Fibroblast of peridontal ligament (primary cell): ENCODE measurements around the gene PTPRN2.
"Not testable (repeated sequence)": the region's sequence is repeated elsewhere in the genome, so short reads cannot be mapped to it uniquely, and the experiment has no call there.

Source experiments
- DNase-seq: peaks from one replicate; pipeline ENCODE4 v3.0.0-alpha.2; 2010; ENCODE audit errors: extremely low read depth

Gene PTPRN2

DNA sequence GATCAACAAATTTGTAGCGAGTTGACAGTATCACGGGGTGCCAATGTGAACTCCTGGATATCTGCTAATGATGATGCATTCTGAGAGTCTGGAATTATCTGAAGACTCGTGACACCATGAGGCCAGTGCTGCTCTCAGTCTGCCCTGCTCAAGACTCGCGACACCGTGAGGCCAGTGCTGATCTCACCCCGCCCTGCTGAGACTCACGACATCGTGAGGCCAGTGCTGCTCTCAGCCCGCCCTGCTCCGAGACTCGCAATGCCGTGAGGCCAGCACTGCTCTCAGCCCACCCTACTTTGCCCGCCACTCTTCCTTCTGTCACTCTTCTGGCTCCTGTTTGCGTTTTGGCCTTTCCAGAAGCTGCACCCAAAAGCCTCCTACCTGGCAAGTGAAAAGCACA is 411.8 kb downstream of the PTPRN2 start:
- DNase-seq, result no peak

DNA sequence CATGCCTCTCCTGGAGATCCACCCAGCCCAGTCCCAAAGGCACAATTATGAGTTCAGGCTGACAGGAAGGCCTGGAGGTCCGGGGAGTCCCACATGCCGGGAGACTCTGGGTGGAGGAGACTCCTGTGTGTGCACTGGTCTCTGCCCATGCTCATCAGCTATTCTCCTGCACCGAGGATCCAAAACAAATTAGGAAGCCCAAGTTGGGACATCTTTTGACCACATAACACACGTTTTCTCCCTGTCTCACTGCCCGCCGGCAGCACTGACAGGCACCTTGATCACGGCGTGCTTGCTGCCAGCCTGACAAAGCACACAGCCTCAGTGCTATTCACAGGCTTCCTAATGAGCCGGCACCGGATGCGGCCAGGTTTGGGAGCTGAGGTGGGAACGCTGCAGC is 412.7 kb downstream of the PTPRN2 start:
- DNase-seq, result no peak

DNA sequence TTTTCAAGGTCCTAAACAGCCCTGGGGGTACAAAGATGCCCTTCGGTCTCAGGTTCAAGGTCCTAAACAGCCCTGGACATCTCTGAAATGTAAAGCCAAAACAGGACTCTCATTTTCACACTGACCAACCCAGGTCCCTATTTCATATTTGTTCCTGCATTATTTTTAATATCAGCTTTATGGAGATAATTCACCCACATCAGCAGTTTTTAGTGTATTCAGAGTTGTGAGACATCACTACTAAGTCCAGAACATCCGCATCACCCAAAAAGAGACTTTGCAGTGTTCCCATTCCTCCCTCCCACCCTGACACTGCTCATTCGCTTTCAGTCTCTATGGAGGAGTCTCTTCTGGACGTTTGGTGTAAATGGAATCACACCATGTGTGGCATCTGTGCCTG is 420.2 kb downstream of the PTPRN2 start:
- DNase-seq, result no peak

DNA sequence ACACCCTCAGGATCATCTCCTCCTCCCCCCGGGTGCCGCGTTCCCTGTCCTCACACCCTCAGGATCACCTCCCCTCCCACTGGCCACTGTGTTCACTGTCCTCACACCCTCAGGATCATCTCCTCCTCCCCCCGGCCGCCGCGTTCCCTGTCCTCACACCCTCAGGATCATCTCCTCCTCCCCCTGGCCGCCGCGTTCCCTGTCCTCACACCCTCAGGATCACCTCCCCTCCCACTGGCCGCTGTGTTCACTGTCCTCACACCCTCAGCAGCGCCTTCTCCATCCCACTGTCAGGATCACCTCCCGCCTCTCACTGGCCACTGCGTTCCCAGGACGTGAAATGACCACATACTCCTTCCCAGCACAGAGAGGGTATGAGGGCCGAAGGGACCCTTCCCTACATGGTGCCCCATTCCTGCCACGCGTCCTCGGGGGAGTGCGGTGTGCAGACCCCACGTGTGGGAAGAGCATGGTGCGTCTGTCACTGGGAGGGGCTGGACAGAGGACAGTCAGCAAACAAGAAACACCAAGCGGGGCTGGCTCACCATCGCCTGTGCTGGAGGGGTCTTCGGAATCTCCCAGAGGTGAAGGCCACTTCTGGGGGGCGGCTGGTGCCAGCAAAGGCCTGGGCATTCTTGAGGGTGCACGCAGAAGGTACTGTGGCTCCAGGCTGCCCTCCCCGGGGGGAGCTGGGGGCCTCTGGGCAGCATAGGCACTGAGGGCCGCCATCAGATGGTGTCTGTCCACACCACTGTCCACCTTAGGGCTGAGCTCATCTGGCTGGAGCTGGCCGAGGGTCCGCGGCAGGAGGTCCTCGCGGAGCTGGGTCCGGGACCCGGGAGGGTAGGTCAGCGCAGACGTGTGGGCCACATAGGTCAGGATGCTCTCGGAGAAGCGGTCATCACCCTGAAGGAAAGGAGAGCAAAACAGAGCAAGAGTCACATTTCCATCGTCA is 421.0 kb downstream of the PTPRN2 start:
- DNase-seq, result no peak

DNA sequence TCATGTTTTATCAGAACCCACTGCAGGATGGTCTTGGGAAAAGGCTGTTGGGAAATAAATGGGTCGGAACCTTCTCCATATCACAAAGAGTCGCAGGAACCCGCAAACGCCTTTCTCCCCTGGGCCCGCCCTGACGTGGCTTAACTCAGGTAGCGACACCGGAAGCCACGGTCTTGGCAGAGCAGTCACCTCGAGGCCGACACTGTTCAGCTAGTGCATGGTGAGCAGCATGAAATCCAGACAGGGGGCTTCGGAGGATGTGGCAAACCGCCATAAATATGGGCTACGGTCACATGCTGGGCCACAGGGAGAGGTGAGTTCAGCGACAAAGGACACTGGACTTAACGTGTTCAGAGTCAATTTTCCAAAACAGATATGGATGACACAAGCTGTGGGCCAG is 421.9 kb downstream of the PTPRN2 start:
- no peak for DNase-seq

DNA sequence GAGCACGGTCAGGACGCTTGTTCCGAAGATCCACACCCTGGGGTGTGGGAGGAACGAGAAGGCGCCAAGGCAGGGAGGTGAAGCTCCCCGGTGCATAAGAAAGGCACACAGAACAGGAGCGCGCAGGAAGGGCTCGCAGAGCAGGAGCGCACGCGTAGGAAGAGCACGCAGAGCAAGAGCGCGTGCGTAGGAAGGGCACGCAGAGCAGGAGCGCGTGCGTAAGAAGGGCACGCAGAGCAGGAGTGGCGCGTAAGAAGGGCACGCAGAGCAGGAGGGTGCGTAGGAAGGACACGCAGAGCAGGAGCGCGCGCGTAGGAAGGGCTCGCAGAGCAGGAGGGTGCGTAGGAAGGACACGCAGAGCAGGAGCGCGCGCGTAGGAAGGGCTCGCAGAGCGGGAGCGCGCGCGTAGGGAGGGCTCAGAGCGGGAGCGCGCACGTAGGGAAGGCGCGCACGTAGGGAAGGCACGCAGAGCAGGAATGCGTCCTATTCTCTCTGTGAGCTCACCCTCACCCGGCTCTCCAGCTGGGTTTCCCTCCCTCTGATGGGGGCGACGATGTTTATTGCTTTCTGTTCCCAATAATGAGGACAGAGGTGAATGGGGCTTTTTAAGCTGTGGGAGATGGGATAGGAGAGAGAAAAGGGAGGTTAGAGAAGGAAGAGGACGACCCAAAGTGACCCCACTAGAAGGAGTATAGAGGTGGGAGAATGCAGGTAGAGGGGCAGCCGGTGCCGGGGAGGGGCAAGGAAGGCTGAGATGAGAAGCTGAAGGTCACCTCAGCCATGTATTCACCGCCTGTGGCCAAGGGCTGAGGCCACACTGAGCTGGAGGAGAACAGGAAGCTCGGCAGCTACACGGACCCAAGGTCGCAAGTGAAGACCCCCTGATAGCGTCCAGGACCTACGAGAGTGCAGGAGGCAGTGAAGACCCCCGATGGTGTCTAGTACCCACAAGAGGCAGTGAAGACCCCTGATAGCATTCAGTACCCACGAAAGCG is 423.2 kb downstream of the PTPRN2 start:
- no peak for DNase-seq

DNA sequence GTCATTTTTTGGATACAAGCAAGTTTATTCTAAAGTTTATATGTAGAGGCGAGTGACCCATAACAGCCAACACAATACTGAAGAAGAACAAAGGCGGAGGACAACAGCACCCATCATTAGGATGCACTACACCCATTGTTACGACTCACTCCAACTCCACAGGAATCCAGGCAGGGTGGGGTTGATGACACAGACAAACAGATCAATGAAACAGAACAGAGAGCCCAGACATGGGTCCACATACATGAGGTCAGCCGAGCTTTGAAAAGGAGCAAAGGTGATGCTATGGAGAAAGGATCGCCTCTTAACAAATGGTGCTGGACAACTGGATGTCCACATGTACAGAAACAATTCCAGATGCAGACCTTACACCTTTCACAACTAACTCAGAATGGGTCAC is 426.4 kb downstream of the PTPRN2 start:
- no peak for DNase-seq

DNA sequence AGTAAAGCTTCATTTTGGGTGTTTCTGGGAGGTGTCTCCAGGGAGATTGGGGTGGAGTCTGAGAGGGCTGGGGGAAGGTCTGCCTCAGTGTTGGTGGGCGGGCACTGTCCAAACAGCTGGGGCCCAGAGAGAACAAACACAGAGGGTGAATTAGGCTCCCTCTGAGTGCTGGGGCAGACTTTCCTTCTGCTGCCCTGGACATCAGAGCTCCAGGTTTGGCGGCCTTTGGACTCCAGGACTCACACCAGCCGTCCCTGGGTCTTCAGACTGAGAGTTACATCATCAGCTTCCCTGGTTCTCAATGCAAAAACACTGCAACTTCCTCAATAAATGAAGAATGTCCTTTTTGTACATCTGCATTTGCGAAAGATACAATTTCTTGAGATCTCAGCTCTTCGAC is 427.4 kb downstream of the PTPRN2 start:
- no peak for DNase-seq

DNA sequence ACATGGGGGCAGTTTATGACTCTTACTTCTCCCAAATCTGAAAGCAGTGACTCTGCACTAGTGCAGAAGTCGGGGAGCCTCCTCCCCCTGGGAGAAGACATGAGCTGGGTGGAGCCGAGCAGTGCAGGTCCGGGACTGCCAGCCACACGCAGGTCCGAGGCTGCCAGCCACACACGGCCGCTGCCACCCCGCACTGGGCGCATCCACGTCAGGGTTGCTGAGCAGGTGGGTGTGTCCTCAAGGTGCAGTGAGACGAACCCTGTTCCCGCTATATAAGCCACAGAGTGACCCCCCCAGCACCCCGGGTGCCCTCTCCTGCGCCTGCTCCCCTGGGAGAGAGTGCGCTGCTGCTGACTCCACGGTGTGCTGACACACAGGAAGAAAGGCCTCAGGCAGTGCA is 430.2 kb downstream of the PTPRN2 start:
- DNase-seq, result no peak

DNA sequence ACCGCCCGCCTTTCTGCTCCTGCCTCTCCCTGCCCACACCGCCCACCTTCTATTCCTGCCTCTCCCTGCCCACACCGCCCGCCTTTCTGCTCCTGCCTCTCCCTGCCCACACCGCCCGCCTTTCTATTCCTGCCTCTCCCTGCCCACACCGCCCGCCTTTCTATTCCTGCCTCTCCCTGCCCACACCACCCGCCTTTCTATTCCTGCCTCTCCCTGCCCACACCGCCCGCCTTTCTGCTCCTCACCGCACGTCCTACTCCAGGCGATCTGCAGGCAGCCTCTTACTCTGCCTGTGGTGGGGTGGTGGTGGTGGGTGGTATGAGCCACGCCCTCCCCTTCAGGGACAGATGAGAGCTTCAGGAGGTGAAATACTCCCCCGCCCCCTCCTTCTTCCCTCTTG is 436.4 kb downstream of the PTPRN2 start:
- DNase-seq, result not testable (repeated sequence)

DNA sequence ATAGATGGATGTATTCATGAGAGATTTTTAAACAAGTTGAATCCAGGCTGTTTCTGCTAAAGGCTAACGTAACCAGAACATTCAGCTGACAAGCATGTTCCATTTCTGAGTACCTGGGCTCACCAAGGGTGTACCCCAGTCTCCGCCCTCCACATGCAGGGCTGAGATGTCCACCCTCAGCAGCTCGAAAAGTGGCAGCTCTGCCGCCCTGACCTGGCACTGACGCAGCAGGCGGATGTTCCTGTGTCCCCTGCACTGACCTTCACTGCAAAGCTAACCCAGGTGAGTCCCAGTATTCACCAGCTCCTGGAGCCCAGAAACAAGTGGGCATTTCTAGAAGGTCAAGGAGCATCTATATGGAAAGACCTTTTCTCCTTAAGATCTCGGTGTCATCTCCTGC is 437.4 kb downstream of the PTPRN2 start:
- no peak for DNase-seq

DNA sequence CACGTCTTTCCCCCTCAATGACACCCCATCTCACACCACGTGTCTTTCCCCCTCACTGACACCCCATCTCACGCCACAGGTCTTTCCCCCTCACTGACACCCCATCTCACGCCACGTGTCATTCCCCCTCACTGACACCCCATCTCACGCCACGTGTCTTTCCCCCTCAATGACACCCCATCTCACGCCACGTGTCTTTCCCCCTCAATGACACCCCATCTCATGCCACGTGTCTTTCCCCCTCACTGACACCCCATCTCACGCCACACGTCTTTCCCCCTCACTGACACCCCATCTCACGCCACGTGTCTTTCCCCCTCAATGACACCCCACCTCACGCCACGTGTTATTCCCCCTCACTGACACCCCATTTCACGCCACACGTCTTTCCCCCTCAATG is 440.2 kb downstream of the PTPRN2 start:
- DNase-seq, result not testable (repeated sequence)

DNA sequence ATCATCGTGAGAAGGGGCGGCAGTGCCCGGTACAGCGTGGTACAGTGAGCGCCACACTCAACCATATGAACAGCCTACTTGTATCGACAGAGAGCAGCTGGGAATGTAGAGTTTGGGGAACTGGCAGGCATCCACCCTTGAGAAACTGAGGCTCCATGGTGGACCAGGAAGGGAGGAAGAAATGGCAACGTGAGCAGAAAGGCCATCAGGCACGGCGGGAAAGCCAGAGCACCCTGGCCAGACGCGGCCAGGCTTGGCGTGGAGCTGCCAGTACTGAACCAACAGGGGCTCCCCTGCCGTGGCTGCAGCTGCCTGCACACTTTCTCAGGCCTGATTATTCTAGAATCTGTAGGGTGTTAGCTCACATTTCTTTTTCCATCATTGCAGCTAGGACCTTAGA is 442.3 kb downstream of the PTPRN2 start:
- no peak for DNase-seq

DNA sequence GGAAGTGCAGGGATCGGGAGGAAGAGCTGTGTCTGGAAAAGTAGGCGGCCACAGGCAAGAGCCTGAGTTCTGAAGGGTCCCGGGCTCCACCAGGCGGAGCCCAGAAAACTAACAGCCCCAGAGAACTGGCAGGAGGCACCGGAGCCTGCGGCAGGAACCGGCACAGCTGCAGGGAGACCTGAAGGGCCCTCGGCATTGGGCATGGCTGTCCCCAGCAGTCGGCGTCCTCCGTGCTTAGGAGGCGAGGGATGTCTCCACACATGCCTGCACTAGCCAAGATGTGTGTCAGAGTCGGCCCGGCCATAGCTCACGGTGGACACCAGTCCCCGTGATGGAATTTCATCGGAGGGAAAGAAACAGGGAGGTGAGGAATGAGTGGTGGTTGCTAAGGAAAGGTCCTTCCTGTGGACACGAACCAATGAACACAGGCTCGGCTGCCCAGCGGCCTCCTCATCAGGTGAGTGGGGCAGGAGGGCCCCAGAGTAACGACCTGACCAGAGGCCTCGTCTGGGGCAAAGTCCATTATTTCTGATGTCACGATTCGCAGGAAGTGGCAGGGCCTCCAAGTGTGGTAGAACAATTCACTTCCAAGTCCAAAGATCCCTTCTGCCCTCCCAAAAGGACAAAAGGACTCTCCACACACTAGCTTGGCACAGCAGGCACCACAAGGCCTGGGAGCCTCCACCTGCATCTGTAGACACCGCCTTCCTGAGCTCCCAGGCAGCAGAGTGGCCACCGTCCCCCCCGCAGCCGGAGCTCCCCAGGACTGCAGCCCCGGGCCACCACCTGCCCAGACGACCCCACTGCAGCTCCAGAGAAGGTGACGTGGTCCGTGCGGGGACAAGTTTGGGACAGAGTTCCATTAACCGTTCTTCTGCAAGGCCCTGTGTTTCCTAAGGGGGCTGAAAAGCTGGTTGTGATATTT is 444.2 kb downstream of the PTPRN2 start:
- no peak for DNase-seq

DNA sequence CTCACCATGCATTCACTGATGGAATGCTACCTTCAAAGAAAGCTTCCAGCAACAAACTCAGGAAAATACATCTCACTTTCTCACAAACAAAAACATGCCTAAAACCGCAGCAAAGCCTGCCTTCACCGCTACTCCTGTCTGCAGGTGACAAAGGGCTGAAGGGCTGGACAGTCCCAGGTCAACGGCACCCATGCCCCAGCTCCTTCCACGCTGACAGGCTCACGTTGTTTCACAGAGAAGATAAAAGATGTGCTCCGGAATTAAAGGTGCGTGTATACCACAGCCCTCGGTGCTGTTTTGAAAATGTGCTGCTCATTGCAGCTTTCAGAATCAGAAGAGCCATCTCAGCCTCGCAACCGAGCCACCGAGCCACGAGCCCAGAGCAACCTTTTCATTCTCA is 445.0 kb downstream of the PTPRN2 start:
- DNase-seq, result no peak

DNA sequence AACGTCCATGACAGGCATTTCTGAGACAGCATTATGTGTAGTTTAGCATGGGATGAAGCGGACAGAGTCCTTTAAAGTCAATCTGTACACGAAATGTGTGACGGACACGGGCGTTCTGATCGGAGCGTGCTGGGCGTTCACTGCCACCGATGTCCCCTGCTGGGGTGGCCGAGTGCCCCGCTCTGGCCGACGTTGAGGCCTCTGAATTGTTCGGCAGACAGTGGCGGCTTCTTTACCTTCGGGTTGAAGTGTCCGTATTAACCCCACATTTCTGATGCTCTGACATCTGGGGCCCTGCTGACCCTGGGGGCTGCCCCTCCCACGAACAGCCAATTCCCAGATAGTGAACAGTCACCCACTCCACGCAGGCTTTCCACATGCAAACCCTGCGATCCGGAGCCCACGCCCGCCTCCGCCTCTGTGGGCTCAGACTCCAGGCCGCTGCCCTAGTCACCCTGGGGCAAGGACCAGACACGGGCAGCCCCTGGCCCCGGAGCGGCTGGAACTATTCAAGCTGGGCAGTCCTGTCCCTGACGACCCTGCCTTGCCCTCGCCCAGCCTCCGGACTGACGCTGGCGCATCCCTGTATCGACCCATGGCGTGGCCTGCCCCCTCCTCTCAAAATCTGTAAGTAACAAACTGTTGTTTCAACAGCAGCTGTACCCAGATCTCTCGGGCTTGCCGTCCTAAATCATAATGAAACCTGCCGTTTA is 445.7 kb downstream of the PTPRN2 start:
- no peak for DNase-seq

DNA sequence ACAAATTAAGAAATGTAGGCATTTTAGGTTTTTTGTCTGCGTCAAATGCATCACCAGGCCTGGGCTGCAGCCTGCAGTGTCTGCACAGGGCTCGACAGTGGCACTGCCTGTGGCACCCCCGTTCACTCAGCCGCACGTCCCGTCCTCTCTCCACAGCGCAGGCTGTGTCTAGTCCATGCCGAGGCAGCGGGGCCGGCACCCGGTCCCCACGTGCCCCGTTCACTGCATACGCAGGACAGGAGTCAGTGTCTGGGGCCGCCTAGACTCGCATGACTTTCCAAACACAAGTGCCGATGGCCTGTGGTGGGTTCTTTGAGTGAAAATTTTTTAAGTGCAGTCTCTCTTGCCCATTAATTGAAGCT is 446.4 kb downstream of the PTPRN2 start:
- DNase-seq, result no peak

DNA sequence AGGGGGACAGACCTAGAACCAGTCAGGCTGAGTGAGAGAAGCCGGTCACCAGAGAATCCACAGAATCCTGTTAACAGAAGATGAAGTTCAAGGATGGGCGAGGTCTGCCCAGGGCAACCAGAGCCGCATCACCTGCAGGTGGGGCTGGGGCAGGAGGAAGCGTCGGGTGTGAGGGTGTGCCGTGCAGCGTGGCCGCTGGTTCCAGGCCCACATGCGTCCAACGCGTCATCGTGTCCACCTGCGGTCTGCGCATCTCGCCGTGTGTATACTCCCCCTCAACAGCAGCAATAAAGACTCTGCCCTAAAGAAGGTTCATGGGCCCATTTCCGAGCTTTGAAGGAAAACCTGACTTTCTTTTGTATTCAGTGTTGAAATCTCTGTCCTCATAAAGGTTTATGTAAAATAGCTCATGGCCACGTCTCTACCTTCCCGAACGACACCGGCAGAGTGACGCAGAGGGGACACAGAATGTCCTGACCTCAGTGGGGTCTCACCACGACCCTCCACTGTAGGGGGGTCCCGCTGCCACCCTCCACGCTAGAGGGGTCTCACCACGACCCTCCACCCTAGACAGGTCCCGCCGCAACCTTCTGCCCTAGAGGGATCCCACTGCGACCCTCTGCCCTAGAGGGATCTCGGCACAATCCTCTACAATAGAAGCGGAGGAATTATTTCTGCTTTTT is 446.9 kb downstream of the PTPRN2 start:
- no peak for DNase-seq

DNA sequence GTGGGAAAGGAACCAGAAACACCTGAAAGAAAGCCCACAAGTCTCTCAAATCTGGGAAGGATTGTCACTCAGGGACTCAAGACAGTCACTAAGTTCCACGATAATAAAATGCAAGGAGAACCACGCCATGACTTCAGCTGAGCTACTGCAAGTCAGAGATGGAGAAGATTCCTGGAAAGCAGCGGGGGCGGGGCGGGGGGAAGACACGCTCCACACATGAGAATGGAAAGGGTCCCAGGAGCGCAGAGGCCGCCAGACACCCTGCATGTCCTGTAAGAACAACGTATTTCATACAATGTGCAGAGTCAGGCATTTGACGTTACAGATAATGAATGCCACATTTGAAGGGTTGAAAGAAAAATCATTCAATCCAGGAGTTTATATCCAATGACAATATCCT is 448.1 kb downstream of the PTPRN2 start:
- DNase-seq, result no peak

DNA sequence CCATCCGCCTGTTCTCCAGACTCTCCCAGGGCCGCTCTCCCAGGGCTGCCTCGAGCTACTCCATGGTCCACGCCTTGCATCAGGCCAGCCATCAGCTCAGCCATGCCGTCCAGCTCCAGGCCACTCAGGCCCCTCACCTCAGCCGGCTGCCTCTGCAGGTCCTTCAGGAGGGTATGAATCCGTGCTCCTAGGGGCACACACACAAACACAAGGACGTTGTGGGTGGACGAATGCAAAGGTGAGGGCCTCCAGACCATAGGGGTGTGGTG is 449.4 kb downstream of the PTPRN2 start:
- DNase-seq, result no peak
